CD1c-positive myeloid dendritic cell (primary cell): Measurements from ENCODE around the gene CREB3L1.
"Not testable (repeated sequence)": the region's sequence is repeated elsewhere in the genome, so short reads cannot be mapped to it uniquely, and the experiment has no call there.

Experiments used
- DNase-seq: peaks from one replicate; pipeline ENCODE4 v3.0.0-alpha.2; 2016; ENCODE audit errors: extremely low spot score

Gene CREB3L1

DNA sequence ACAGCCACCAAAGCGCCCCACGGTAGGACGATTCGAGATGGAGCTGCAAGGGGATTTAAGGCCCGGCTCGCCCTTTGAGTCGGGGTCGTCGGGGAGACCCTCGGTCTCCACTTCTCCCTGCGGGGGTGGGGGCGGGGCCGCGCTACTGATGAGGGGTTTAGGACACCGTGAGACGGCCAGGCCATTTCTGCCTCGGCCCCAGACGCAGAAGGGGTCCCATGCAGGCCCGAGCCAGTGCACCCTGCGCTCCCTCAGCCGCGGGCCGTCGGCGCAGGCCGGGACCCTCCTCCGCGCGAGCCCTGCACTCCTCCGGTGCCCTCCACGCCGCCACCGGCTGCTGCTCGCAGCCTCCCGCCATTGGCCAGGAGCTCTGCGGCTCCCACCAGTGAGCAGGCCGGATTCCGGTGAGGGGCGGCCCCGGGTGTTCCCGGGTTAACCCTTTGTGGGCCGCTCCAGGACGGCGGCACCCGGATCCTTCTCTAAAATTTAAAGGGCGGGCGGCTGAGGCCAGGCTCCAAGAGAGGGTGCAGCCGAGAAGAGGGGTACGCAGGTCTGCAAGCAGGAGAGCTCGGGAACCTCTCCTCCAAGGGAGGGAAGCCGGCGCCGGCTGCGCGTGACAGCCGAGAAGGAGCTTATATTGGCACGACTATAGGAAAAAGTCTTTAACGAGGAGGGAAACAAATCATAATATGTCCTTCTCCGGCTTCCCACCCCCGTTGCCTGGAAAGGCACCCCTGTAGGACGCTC is 18.0 kb downstream of the CREB3L1 start:
- peak; percentile 64 for DNase-seq

DNA sequence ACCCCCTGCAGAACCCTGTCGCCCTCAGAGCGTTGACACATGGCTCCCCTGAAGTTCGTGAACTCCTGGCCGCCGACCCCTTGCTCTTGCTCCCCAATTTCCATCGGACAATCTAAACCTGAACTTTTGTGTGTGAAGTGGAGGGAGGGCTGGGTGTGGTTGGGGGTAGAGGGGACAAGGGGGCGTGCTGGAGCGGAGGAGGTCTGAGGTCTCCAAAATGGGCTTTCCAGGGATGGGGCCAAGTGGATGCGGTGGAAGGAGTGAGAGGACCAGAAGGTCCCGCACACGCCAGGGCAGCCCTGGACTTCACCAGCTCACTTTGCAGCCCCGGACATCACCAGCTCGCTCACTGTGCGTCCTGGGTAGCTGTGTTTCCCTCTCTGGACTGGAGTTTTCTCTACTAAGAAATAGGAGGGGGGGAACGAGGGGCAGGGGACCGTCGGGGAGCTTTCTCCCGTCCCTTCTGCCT is 18.6 kb downstream of the CREB3L1 start:
- no peak for DNase-seq

DNA sequence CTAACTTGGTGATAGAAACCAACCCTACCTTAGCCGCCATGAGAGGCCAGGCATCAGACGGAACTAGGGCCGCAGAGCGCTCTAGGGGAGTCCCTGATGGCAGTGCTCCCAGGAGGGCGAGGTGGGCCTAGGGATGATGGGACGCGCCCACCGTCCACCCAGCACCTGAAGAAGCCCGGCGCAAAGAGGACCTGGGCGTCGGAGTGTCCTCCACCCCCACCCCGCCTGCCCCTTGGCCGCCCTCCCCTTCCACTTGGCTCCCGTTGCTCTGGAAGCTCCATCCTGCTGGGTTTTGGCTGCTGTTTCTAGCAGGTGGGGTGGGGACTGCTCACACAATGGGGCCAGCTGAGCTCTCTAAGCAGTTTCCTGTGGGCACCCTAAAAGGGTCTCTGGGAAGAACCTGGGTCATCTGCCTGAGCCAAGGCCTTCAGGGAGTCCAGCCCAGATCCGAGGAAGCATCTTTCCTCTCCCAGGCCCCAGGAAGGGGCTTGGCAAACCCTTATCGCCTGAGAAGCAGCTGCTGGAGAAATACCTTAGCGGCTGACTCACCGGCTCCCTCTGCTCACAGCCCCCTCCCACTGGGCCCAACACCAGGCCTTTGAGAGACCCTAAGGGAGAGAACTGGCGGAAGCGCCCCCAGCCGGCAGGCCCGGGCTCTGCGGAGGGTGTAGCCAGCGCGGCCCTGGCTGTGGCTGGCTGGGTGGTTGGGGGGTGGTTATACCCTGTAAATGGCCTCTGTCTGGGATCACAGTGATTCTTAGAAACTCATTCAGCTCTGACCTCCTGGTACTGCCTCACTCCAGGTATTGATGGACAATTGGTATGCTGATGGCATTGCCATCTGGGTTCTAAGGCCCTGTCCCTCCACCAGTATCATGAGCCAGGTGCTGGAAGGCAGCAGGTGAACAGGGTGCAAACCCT is 19.3 kb downstream of the CREB3L1 start:
- DNase-seq = no peak

DNA sequence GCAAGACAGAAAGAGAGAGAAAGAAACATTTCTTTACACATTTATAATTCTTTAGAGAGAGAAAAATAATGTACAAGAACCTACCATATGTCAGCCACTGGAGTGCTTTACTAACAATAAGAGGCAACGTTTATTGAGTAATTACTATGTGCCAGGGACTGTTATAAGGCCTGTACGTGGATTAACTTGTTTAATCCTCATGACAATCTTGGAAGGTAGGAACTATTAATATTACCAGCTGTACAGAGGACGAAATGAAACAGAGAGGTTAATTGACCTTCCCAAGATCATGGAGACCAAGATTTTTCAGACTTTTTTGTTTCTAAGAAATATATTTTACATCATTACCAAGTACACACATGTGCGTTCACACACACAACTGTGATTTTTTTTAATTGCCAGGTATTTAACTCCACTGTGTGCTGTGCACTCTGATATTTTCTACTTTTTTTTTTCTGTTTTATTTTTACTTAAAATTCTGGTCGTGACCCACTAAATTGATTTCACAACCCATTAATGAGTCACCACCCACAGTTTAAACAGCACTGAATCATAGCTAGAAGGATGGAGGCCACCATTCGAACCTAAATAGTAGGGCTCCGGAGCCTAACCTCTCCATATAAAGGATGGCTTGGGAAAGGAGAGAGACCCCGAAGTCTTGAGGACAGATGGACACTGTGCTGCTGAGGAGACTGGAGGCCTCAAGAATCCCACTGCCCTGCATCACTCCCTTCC is 21.4 kb downstream of the CREB3L1 start:
- DNase-seq = peak; percentile 35

DNA sequence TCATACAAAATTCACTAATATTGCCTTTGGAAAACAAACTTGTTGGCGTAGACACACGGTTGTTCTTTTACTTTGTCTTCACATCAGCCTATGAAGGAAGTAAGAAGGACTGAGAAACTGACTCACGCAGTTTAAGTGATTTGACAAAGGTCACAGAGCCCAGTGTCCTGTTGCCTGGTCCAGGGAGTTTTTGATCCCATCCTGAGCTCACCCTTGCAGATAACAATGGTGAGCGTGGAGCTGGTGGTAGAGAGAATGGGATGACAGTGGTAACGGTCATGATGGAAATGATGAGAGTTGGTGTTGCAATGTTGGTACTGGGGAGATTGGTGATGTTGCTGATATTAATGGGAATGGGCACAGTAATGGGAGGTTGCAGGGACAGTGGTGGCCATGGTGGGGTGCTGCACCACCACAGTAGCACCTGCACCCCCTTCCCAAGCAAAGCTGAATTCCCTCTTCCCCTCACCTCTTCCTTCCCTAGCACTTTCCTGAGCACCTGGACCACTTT is 22.0 kb downstream of the CREB3L1 start:
- DNase-seq = no peak

DNA sequence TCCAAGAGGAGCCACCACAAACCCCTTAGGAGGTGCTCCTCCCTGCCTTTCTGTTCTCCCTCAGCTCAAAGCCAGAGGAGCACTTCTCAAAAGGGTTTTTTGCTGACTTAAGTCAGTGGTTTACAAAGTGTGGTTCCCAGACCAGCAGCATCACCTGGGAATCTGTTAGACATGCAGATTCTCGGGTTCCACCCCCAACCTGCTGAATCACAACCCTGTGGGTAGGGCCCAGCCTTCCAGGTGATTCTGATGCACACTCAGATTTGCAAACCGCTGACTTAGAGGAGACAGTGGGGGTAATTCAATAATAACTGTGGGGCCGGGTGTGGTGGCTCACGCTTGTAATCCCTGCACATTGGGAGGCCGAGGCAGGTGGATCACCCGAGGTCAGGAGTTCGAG is 22.8 kb downstream of the CREB3L1 start:
- no peak for DNase-seq

DNA sequence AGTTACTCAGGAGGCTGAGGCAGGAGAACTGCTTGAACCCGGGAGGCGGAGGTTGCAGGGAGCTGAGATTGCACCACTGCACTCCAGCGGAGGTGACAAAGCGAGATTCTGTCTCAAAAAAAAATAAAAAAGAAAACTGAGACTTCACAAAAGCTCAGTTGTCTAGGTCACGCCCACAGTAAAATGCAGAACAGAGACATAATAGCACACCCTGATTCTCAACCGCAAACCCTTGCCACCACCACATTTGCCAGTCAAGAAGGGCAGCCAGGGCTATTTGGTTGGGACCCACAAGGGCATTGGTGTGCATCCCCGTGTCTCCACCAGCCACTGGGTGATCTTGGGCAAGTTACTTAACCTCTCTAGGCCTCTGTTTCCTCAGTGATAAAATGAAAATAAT is 25.4 kb downstream of the CREB3L1 start:
- DNase-seq = peak; percentile 80

DNA sequence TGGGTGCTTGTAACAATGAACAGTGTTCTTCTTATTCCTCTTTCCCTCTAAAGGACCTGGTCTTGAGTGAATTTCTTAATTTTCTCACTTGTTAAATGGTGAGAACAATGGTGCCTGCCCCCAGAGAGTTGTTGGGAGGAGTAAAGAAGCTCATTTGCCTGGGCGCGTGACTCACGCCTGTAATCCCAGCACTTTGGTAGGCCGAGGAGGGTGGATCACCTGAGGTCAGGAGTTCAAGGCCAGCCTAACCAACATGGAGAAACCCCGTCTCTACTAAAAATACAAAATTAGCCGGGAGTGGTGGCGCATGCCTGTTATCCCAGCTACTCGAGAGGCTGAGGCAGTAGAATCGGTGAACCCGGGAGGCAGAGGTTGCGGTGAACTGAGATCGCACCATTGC is 26.6 kb downstream of the CREB3L1 start:
- not testable (repeated sequence) for DNase-seq

DNA sequence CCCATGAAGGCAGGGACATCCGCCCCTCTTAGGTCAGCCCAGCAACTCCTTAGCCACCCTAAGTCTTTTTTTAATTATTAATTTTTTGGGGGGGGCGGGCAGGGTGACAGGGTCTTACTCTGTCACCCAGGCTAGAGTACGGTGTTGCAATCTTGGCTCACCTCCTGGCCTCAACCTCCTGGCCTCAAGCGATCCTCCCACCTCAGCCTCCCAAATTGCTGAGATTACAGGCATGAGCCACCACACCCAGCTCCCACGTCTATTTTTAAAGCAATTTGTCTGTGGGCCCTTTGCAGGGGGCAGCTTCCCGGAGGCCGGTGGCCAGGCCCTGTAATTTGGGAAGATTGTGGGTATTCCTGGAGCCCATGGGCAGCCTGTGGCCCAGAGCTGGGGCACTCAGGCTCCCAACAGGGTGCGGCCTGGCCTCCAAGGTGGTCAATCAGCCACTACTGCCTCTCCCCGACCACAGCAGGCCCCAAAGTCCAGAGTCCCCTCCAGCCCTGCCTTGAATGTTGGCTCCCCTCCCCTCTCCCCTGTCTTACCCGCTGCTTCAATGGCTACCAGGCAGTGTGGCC is 27.2 kb downstream of the CREB3L1 start:
- no peak for DNase-seq

DNA sequence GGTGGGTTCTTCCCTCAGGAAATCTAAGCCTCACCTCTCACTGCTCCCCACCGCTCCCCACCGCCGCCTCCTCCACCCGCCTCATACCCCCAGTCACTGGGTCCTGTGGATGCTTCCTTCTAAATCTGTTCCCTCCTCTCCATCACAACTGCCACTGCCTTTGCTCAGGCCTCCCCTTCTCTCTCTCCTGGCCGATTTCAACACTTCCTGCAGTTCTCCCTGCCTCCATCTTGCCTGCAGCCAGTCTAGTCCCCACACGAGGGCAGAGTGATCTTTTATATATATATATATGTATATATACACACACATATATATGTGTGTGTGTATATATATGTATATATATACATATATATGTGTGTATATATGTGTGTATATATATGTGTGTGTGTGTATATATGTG is 27.8 kb downstream of the CREB3L1 start:
- peak; percentile 48 for DNase-seq

DNA sequence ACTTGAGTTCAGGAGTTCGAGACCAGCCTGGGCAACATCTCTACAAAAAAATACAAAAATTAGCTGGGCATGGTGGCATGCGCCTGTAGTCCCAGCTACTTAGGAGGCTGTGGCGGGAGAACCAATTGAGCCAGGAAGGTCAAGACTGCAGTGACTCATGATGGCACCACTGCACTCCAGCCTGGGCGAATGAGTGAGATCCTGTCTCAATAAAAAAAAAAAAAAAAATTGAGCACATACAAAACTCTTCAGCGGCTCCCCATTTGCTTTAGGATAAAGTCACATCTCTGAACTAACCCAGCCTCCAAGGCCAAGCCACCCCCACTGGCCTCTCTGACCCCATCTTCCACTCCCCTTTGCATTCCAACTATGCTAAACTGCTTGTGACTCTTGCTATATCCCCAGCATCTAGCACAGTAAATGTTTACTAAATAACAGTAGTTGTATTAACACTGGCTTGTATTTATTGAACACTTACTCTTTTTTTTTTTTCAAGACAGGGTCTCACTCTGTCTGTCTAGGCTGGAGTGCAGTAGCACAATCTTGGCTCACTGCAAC is 28.9 kb downstream of the CREB3L1 start:
- no peak for DNase-seq

DNA sequence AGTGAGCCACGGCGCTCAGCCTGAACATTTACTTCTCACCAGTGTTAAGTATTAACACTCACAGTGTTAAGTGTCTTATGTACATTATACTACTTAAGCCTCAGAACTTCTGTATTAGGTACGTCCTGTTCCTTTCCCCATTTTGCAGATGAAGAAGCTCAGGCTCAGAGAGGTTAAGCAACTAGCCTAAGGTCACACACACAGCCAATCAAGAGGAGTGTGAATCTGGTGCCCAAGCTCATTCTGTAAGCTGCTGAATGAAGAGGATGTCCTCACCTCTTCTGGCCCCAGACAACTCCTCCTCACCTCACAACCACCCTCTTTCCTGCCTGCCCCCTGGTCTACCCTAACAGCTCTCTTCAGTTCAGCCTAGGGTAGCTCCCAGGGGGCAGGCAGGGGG is 29.9 kb downstream of the CREB3L1 start:
- DNase-seq = no peak

DNA sequence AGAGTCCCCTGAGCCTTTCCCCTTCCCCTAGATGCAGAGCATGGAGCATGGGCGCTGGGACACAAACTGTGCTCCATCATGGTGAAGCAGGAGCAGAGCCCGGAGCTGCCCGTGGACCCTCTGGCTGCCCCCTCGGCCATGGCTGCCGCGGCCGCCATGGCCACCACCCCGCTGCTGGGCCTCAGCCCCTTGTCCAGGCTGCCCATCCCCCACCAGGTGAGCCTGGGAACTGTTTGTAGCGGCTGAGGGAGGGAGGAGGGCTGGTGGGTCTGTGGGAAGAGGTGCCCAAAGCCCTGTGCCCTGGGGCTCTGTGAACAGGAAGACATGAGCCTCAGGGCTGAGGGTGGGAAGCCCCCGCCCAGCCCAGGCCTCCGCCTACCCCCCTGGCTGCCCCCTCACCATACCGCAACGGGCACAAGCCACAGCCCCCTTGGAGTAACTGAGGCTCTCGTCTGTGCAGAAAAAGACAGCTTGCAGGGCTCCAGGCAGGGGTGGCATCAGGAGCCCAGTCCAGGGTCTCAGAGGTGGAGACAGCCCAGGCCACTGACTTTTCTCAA is 30.4 kb downstream of the CREB3L1 start:
- no peak for DNase-seq

DNA sequence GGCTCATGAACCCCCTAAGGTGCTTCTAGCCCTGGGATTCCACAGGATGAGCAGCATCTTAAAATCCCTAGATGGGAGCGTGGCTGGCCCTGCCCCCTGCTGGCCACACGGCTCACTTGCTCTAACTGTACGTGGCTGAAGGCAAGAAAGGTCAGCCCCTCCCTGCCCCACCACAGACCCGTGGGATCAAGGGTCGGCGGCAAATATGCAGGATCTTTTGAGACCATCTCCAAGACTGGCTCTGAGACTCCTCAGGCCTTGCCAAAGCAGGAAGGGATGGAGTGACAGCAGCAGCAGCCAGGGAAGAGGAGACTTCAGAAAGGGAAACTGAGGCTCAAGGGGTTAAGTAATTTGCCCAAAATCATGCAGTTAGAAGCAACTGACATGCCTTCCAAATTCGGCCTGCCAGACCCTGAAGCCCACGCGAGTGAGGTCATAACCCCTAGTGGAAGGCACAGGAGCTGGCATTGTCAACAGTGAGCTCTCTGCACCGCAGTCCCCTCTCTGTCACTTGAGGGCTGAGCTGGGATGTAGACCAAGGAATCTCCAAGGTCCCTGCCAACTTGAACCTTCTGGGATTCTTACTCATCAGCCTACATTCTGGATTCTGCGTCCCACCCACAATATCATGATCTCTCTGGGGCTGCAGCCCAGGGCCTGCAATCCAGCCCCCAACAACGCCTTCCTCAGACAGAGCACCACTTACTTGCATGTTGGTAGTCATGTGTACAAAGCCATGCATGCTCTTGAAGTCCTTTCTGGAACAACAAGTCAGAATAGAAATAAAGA is 31.4 kb downstream of the CREB3L1 start:
- DNase-seq = peak; percentile 69

DNA sequence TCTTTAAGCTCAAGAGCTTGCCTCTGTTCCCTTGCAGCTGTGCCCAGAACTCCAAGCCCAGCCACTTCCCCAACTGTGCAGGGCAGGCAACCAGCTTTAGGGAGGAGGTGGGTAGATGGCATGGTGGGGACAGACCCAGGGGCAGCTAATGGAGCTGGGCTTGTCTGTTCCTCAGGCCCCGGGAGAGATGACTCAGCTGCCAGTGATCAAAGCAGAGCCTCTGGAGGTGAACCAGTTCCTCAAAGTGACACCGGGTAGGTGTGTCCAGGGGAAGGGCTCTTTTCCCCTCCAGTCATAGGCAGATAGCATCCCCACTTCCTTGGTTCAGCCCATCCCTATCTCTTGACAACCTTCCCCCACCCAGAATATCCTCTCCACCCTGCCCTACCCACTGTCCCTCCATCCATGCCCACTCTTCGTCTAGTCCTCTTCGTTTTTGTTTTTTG is 32.4 kb downstream of the CREB3L1 start:
- DNase-seq = peak; percentile 77

DNA sequence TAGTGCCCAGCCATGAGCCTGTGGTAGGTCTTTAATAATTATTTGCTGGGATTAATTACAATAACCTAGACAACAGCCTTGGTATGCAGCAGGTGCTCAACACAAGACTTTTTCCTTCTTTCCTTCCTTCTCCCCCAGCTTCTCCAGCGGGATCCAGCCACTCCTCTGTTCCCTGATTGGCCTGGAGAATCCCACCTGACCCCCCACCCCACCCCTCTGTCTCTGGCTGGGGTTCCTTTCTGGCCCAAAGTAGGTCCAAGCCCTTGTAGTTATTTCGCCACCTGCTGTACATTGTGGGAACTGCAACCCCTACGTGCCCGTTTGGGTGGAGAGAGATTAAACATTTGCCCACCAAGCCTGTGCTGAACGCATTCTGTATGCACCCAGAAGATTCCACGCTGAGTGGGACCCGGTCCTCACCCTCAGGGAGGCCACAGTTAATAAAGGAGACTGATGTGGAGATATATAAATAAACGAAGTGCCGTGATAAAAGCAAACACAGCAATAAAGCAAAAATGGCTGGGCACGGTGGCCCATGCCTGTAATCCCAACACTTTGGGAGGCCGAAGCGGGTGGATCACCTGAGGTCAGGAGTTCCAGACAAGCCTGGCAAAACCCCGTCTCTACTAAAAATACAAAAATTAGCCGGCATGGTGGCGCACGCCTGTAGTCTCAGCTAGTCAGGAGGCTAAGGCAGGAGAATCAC is 37.7 kb downstream of the CREB3L1 start:
- DNase-seq = peak; percentile 83

DNA sequence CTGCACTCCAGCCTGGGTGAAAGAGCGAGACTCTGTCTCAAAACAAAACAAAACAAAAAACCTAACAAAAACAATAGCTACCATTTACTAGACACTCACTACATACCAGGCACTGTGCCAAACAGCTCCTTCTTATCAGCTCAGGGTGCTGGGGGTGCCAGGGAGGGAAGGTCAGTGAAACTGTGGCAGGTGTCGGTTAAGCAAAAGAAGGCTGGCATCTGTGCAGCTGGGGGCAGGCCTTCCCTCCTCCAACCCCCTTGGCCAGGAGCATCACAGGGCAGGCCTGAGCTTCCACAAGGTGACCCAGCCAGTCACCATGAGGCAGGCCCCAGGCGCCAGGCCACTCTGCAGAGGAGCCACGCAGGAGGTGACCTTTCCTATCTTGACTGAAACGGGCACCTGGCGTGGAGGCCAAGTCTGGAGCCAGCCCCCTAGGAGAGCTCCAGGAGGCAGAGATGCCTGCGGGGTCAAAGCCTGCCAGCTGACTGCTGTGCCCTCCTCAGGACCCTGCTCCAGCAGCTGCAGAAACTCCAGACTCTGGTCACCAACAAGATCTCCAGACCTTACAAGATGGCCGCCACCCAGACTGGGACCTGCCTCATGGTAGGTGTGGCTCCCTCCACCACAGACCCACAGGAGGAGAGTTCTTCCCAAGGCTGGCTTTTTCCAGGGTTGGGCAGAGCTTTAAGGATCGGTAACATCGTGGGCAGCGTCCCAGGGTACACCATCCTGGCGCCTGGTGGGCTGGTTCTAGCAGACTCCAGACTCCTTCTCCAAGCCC is 38.5 kb downstream of the CREB3L1 start:
- DNase-seq = no peak

DNA sequence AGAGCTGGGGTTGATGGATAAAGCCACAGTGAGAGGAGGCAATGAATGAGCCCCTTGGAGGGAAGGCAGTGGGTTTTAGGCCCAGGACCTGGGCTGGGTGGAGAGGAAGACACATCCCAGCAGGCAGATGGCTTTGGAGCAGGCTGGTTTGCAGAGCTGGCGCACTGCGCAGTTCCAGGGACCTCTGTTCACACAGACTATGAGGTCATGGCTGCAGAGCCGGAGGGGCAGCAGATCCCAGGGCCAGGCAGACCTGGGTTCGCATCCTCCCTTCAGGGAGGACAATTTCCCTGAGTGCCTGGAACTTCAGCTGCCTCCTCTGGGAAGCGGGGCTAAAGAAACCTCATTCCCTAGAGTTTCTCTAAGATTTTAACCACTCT is 41.6 kb downstream of the CREB3L1 start:
- no peak for DNase-seq

DNA sequence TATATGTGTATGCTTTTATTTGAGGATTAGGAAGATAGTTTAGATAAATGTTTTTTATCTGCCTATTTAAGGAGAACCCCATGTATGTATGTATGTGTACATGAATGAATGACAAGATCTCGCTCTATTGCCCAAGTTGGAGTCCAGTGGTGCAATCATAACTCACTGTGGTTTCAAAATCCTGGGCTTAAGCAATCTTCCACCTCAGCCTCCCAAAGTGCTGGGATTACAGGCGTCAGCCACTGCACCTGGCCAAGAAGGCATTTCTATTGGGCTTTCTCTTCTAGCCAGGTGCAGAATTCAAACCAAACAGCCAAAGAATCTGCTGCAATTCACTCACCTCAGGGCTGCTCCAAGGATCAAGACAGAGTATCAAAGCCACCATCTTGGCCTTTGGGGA is 44.3 kb downstream of the CREB3L1 start:
- peak; percentile 56 for DNase-seq
